Osteocyte (in vitro differentiated cells): ENCODE measurements around the gene SNIP1. TPM values are rescaled to one million over a fixed set of nuclear protein-coding genes. Genes with fewer than 3 reads are reported as not detected.
"Not testable (repeated sequence)": the region's sequence is repeated elsewhere in the genome, so short reads cannot be mapped to it uniquely, and the experiment has no call there.

Source experiments
- DNase-seq: peaks from one replicate; pipeline ENCODE4 v3.0.0; 2021; ENCODE audit warnings: mixed read lengths; ENCODE audit not compliant: unreplicated experiment; ENCODE audit errors: extremely low spot score
- H3K27ac Mint-ChIP-seq: one replicate; pipeline ENCODE4 v1.8.0; 2021; ENCODE audit warnings: mild to moderate bottlenecking, mixed read lengths; ENCODE audit not compliant: unreplicated experiment
- H3K27me3 Mint-ChIP-seq: one replicate; pipeline ENCODE4 v1.8.0; 2021; ENCODE audit warnings: mixed read lengths; ENCODE audit not compliant: unreplicated experiment
- H3K36me3 Mint-ChIP-seq: one replicate; pipeline ENCODE4 v1.8.0; 2021; ENCODE audit warnings: mixed read lengths; ENCODE audit not compliant: unreplicated experiment
- H3K4me1 Mint-ChIP-seq: one replicate; pipeline ENCODE4 v1.8.0; 2021; ENCODE audit warnings: mixed read lengths; ENCODE audit not compliant: unreplicated experiment
- H3K4me3 Mint-ChIP-seq: one replicate; pipeline ENCODE4 v1.8.0; 2021; ENCODE audit warnings: mild to moderate bottlenecking, moderate library complexity, mixed read lengths; ENCODE audit not compliant: unreplicated experiment
- H3K9me3 Mint-ChIP-seq: one replicate; pipeline ENCODE4 v1.8.0; 2021; ENCODE audit warnings: mixed read lengths; ENCODE audit not compliant: unreplicated experiment
- total RNA-seq: library from RNA; stranded (reverse); gene quantifications from 2 replicates; pipeline ENCODE4 v1.2.1, GENCODE V29; 2021
- TF ChIP-seq, protein P1 (sequence below): fragments of 200-600 bp; sonication (generic); IDR thresholded peaks from 2 replicates; pipeline ENCODE4 v1.5.0; 2021; ENCODE audit warnings: antibody characterized with exemption, mild to moderate bottlenecking, moderate library complexity

The SNIP1 gene
- total RNA-seq, 1 donor from 2014 or later = 22.4 TPM

DNA sequence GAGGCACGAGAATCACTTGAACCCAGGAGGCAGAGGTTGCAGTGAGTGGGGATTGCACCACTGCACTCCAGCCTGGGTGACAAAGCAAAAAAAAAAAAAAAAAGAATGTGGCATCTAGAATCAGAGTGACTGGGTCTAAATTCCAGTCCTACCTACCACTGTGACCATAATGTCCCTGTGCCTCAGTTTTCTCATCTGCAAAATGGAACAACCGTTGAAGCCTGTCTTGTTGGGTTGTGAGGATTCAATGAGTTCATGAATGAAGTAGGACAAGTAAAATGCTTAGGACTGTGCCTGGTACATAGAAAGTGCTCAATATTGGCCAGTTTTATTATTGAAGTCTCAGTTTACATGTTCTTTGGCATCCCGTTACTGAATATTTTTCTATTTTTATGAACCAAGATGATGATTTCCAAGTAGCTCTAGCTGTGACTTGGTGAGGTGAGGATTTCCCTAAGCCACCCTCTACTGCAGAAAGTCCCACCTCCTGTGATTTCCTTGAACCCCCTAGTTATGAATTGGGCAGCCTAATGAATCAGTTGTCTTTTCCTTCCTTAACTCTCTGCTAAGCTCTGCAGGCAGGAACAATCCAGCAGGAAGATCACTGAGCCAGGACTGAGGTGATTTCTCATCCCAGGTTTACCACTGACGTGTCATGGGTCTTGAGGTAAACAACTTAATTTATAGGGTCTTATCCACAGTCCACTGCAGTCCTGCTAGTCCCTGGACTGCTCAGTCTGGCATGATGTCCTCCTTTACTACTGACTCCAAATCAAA is 20.6 kb downstream of the SNIP1 start:
- H3K4me3 Mint-ChIP-seq = no peak overlapping the region
- peaks cover 2% of the 10 kb centered on the region for H3K27me3 Mint-ChIP-seq
- no peak overlapping the region for H3K27ac Mint-ChIP-seq
- DNase-seq = peak; percentile 8
- no peaks in the 10 kb centered on the region for H3K9me3 Mint-ChIP-seq
- H3K36me3 Mint-ChIP-seq = peaks cover 23% of the 10 kb centered on the region
- peaks cover 8% of the 10 kb centered on the region for H3K4me1 Mint-ChIP-seq
- TF ChIP-seq, protein P1, sequence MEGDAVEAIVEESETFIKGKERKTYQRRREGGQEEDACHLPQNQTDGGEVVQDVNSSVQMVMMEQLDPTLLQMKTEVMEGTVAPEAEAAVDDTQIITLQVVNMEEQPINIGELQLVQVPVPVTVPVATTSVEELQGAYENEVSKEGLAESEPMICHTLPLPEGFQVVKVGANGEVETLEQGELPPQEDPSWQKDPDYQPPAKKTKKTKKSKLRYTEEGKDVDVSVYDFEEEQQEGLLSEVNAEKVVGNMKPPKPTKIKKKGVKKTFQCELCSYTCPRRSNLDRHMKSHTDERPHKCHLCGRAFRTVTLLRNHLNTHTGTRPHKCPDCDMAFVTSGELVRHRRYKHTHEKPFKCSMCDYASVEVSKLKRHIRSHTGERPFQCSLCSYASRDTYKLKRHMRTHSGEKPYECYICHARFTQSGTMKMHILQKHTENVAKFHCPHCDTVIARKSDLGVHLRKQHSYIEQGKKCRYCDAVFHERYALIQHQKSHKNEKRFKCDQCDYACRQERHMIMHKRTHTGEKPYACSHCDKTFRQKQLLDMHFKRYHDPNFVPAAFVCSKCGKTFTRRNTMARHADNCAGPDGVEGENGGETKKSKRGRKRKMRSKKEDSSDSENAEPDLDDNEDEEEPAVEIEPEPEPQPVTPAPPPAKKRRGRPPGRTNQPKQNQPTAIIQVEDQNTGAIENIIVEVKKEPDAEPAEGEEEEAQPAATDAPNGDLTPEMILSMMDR = no peak

GRCh38 chr1:37532418-37533156 is 21.5 kb downstream of the SNIP1 start:
- DNase-seq = not testable (repeated sequence)

DNA sequence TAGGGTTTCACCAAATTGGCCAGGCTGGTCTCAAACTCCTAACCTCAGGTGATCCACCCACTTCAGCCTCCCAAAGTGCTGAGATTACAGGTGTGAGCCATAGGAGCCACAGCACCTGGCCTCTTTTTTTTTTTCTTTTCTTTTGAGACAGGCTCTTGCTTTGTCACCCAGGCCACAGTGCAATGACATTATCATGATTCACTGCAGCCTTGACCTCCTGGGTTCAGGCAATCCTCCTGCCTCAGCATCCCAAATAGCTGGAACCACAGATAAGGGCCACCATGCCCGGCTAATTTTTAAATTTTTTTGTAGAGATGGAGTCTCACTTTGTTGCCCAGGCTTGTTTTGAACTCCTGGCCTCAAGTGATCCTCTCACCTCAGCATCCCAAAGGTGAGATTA is 24.2 kb downstream of the SNIP1 start:
- H3K9me3 Mint-ChIP-seq, H3K4me1 Mint-ChIP-seq, H3K36me3 Mint-ChIP-seq, H3K4me3 Mint-ChIP-seq, H3K27me3 Mint-ChIP-seq, H3K27ac Mint-ChIP-seq, DNase-seq: not testable (repeated sequence)

More at GRCh38 chr1:37532418-37533156, 21.5 kb downstream of the SNIP1 start:
- not testable (repeated sequence) for H3K4me3 Mint-ChIP-seq, H3K9me3 Mint-ChIP-seq, H3K27me3 Mint-ChIP-seq, H3K27ac Mint-ChIP-seq, H3K4me1 Mint-ChIP-seq
- H3K36me3 Mint-ChIP-seq = peaks cover 16% of the 10 kb centered on the region

DNA sequence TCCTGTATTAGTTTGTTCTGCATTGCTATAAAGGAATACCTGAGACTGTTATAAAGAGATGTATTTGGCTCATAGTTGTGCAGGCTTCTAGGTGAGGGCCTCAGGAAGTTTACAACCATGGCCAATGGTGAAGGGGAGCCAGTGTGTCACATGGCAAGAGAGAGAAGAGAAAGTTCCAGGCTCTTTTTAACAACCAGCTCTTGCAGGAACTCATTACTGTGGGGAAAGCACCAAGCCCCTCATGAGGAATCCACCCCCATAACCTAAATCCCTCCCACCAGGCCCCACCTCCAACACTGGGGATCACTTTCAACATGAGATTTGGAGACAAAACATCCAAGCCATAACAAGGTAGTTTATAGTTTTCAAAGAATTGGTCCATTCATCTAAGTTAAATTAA is 34.5 kb downstream of the SNIP1 start:
- no peak overlapping the region for H3K27ac Mint-ChIP-seq
- no peak for DNase-seq
- peaks cover 11% of the 10 kb centered on the region for H3K4me1 Mint-ChIP-seq
- no peaks in the 10 kb centered on the region for H3K36me3 Mint-ChIP-seq
- no peaks in the 10 kb centered on the region for H3K9me3 Mint-ChIP-seq
- H3K4me3 Mint-ChIP-seq = no peak overlapping the region
- TF ChIP-seq, protein P1 = no peak
- H3K27me3 Mint-ChIP-seq = no peaks in the 10 kb centered on the region

DNA sequence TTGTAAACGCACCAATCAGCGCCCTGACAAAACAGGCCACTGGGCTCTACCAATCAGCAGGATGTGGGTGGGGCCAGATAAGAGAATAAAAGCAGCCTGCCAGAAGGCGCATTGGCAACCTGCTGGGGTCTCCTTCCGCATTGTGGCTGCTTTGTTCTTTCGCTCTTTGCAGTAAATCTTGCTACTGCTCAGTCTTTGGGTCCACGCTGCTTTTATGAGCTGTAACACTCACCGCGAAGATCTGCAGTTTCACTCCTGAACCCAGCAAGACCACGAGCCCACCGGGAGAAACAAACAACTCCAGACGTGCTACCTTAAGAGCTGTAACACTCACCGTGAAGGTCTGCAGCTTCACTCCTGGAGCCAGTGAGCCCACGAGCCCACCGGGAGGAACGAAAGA is 35.2 kb downstream of the SNIP1 start:
- H3K4me3 Mint-ChIP-seq, H3K36me3 Mint-ChIP-seq, DNase-seq, H3K27me3 Mint-ChIP-seq, H3K27ac Mint-ChIP-seq, H3K9me3 Mint-ChIP-seq: not testable (repeated sequence)
- H3K4me1 Mint-ChIP-seq = peaks cover 11% of the 10 kb centered on the region

DNA sequence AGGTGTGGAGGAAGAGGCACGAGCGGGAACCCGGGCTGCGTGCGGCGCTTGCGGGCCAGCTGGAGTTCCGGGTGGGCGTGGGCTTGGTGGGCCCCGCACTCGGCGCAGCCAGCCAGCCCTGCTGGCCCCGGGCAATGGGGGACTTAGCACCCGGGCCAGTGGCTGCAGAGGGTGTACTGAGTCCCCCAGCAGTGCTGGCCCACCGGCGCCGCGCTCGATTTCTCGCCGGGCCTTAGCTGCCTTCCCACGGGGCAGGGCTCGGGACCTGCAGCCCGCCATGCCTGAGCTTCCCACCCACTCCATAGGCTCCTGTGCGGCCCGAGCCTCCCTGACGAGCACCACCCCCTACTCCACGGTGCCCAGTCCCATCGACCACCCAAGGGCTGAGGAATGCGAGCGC is 35.9 kb downstream of the SNIP1 start:
- H3K4me3 Mint-ChIP-seq, H3K27me3 Mint-ChIP-seq, H3K36me3 Mint-ChIP-seq, DNase-seq, H3K9me3 Mint-ChIP-seq, H3K27ac Mint-ChIP-seq: not testable (repeated sequence)
- peaks cover 16% of the 10 kb centered on the region for H3K4me1 Mint-ChIP-seq

- Mint-ChIP-seq H3K36me3 (peaks cover 3% of the 10 kb centered on the region), H3K4me3 (no peak overlapping the region), H3K27ac (no peak overlapping the region), H3K9me3 (no peaks in the 10 kb centered on the region), H3K27me3 (no peaks in the 10 kb centered on the region), H3K4me1 (peaks cover 17% of the 10 kb centered on the region)
- TF ChIP-seq, protein P1 = no peak
- no peak for DNase-seq
These were observed 36.5 kb downstream of the SNIP1 start for GRCh38 chr1:37517569-37517968.
